ENCODE measurements around the gene TMEM9.

The TMEM9 gene

GRCh38 chr1:201154389-201155165 is at the start of gene TMEM9:
Gene TMEM9 (minus strand): TSS chr1:201154474. CDS start chr1:201153923, 551 bp downstream.
- no peaks in the 10 kb centered on the region for H3K9me3 ChIP-seq (ENCODE audit: control insufficient read depth, insufficient read depth, low read length)
- H3K27me3 ChIP-seq (ENCODE audit: control insufficient read depth, insufficient read depth, low read length) = peaks cover 2% of the 10 kb centered on the region
- H3K4me1 ChIP-seq (ENCODE audit: control insufficient read depth, insufficient read depth, low read length) = peaks cover 12% of the 10 kb centered on the region
- H3K36me3 ChIP-seq (ENCODE audit: control insufficient read depth, insufficient read depth, low read length) = peaks cover 21% of the 10 kb centered on the region
- H3K4me3 ChIP-seq (ENCODE audit: low read depth, low read length) = peak within 1 kb of the TSS; percentile 95
- H3K9ac ChIP-seq (ENCODE audit: low read depth, low read length) = peak within 1 kb of the TSS; percentile 93

- H3K36me3 ChIP-seq (ENCODE audit: control insufficient read depth, insufficient read depth, low read length) = no peaks in the 10 kb centered on the region
- no peaks in the 10 kb centered on the region for H3K9me3 ChIP-seq (ENCODE audit: control insufficient read depth, insufficient read depth, low read length)
- no peaks in the 10 kb centered on the region for H3K4me1 ChIP-seq (ENCODE audit: control insufficient read depth, insufficient read depth, low read length)
- no peak overlapping the region for H3K4me3 ChIP-seq (ENCODE audit: low read depth, low read length)
- H3K27me3 ChIP-seq (ENCODE audit: control insufficient read depth, insufficient read depth, low read length) = no peaks in the 10 kb centered on the region
- no peak overlapping the region for H3K9ac ChIP-seq (ENCODE audit: low read depth, low read length)
These were observed 44.3 kb upstream of the TMEM9 start for GRCh38 chr1:201198598-201198997.

GRCh38 chr1:201194046-201194445 is 39.8 kb upstream of the TMEM9 start:
- H3K27me3 ChIP-seq (ENCODE audit: control insufficient read depth, insufficient read depth, low read length) = peaks cover 2% of the 10 kb centered on the region
- H3K9ac ChIP-seq (ENCODE audit: low read depth, low read length) = no peak overlapping the region
- H3K9me3 ChIP-seq (ENCODE audit: control insufficient read depth, insufficient read depth, low read length) = no peaks in the 10 kb centered on the region

GRCh38 chr1:201192261-201192788 is 38.1 kb upstream of the TMEM9 start:
- Histone ChIP-seq H3K36me3 (ENCODE audit: control insufficient read depth, insufficient read depth, low read length) (no peaks in the 10 kb centered on the region), H3K9ac (ENCODE audit: low read depth, low read length) (no peak overlapping the region), H3K27me3 (ENCODE audit: control insufficient read depth, insufficient read depth, low read length) (peaks cover 2% of the 10 kb centered on the region), H3K9me3 (ENCODE audit: control insufficient read depth, insufficient read depth, low read length) (no peaks in the 10 kb centered on the region), H3K4me1 (ENCODE audit: control insufficient read depth, insufficient read depth, low read length) (no peaks in the 10 kb centered on the region), H3K4me3 (ENCODE audit: low read depth, low read length) (no peak overlapping the region)

More at GRCh38 chr1:201194046-201194445, 39.8 kb upstream of the TMEM9 start:
- Histone ChIP-seq H3K4me3 (ENCODE audit: low read depth, low read length) (no peak overlapping the region), H3K36me3 (ENCODE audit: control insufficient read depth, insufficient read depth, low read length) (no peaks in the 10 kb centered on the region), H3K4me1 (ENCODE audit: control insufficient read depth, insufficient read depth, low read length) (no peaks in the 10 kb centered on the region)

- H3K27me3 ChIP-seq (ENCODE audit: control insufficient read depth, insufficient read depth, low read length) = peaks cover 2% of the 10 kb centered on the region
- no peak overlapping the region for H3K9ac ChIP-seq (ENCODE audit: low read depth, low read length)
- no peaks in the 10 kb centered on the region for H3K36me3 ChIP-seq (ENCODE audit: control insufficient read depth, insufficient read depth, low read length)
- no peaks in the 10 kb centered on the region for H3K4me1 ChIP-seq (ENCODE audit: control insufficient read depth, insufficient read depth, low read length)
- H3K9me3 ChIP-seq (ENCODE audit: control insufficient read depth, insufficient read depth, low read length) = no peaks in the 10 kb centered on the region
- no peak overlapping the region for H3K4me3 ChIP-seq (ENCODE audit: low read depth, low read length)
These were observed 37.5 kb upstream of the TMEM9 start for GRCh38 chr1:201191653-201192260.

- no peaks in the 10 kb centered on the region for H3K9me3 ChIP-seq (ENCODE audit: control insufficient read depth, insufficient read depth, low read length)
- no peak within 1 kb of the TSS for H3K4me3 ChIP-seq (ENCODE audit: low read depth, low read length)
- H3K27me3 ChIP-seq (ENCODE audit: control insufficient read depth, insufficient read depth, low read length) = peaks cover 2% of the 10 kb centered on the region
- no peaks in the 10 kb centered on the region for H3K36me3 ChIP-seq (ENCODE audit: control insufficient read depth, insufficient read depth, low read length)
- no peaks in the 10 kb centered on the region for H3K4me1 ChIP-seq (ENCODE audit: control insufficient read depth, insufficient read depth, low read length)
- no peak within 1 kb of the TSS for H3K9ac ChIP-seq (ENCODE audit: low read depth, low read length)
These were observed 36.4 kb upstream of the TMEM9 start, which contains the start of gene IGFN1 for GRCh38 chr1:201190624-201191051. Gene IGFN1 (plus strand): TSS chr1:201190824. CDS start chr1:201193294, 2,470 bp downstream.

GRCh38 chr1:201190005-201190404 is 35.7 kb upstream of the TMEM9 start:
- no peaks in the 10 kb centered on the region for H3K9me3 ChIP-seq (ENCODE audit: control insufficient read depth, insufficient read depth, low read length)
- H3K36me3 ChIP-seq (ENCODE audit: control insufficient read depth, insufficient read depth, low read length) = no peaks in the 10 kb centered on the region
- no peak overlapping the region for H3K9ac ChIP-seq (ENCODE audit: low read depth, low read length)
- H3K4me3 ChIP-seq (ENCODE audit: low read depth, low read length) = no peak overlapping the region
- H3K27me3 ChIP-seq (ENCODE audit: control insufficient read depth, insufficient read depth, low read length) = peaks cover 2% of the 10 kb centered on the region
- no peaks in the 10 kb centered on the region for H3K4me1 ChIP-seq (ENCODE audit: control insufficient read depth, insufficient read depth, low read length)

GRCh38 chr1:201189085-201189484 is 34.8 kb upstream of the TMEM9 start:
- peaks cover 2% of the 10 kb centered on the region for H3K27me3 ChIP-seq (ENCODE audit: control insufficient read depth, insufficient read depth, low read length)
- H3K36me3 ChIP-seq (ENCODE audit: control insufficient read depth, insufficient read depth, low read length) = no peaks in the 10 kb centered on the region
- H3K9ac ChIP-seq (ENCODE audit: low read depth, low read length) = no peak overlapping the region
- H3K9me3 ChIP-seq (ENCODE audit: control insufficient read depth, insufficient read depth, low read length) = no peaks in the 10 kb centered on the region
- H3K4me3 ChIP-seq (ENCODE audit: low read depth, low read length) = no peak overlapping the region
- H3K4me1 ChIP-seq (ENCODE audit: control insufficient read depth, insufficient read depth, low read length) = no peaks in the 10 kb centered on the region

GRCh38 chr1:201186192-201186591 is 31.9 kb upstream of the TMEM9 start:
- Histone ChIP-seq H3K9me3 (ENCODE audit: control insufficient read depth, insufficient read depth, low read length) (no peaks in the 10 kb centered on the region), H3K27me3 (ENCODE audit: control insufficient read depth, insufficient read depth, low read length) (peaks cover 4% of the 10 kb centered on the region), H3K4me1 (ENCODE audit: control insufficient read depth, insufficient read depth, low read length) (no peaks in the 10 kb centered on the region), H3K36me3 (ENCODE audit: control insufficient read depth, insufficient read depth, low read length) (no peaks in the 10 kb centered on the region), H3K4me3 (ENCODE audit: low read depth, low read length) (no peak overlapping the region), H3K9ac (ENCODE audit: low read depth, low read length) (no peak overlapping the region)

GRCh38 chr1:201185527-201186128 is 31.4 kb upstream of the TMEM9 start:
- Histone ChIP-seq H3K4me3 (ENCODE audit: low read depth, low read length) (no peak overlapping the region), H3K36me3 (ENCODE audit: control insufficient read depth, insufficient read depth, low read length) (no peaks in the 10 kb centered on the region), H3K4me1 (ENCODE audit: control insufficient read depth, insufficient read depth, low read length) (no peaks in the 10 kb centered on the region), H3K9ac (ENCODE audit: low read depth, low read length) (no peak overlapping the region), H3K27me3 (ENCODE audit: control insufficient read depth, insufficient read depth, low read length) (peaks cover 2% of the 10 kb centered on the region), H3K9me3 (ENCODE audit: control insufficient read depth, insufficient read depth, low read length) (no peaks in the 10 kb centered on the region)

- H3K4me1 ChIP-seq (ENCODE audit: control insufficient read depth, insufficient read depth, low read length) = no peaks in the 10 kb centered on the region
- H3K27me3 ChIP-seq (ENCODE audit: control insufficient read depth, insufficient read depth, low read length) = peaks cover 2% of the 10 kb centered on the region
- H3K9ac ChIP-seq (ENCODE audit: low read depth, low read length) = no peak overlapping the region
- H3K4me3 ChIP-seq (ENCODE audit: low read depth, low read length) = no peak overlapping the region
- H3K36me3 ChIP-seq (ENCODE audit: control insufficient read depth, insufficient read depth, low read length) = no peaks in the 10 kb centered on the region
- no peaks in the 10 kb centered on the region for H3K9me3 ChIP-seq (ENCODE audit: control insufficient read depth, insufficient read depth, low read length)
These were observed 30.8 kb upstream of the TMEM9 start for GRCh38 chr1:201185123-201185453.
